Tibial nerve (tissue), 4 donors: ENCODE results near the gene CPXM1.

Experiments
- EP300 ChIP-seq, 2 donors: sonication (generic); formaldehyde crosslinking; IDR thresholded peaks; one replicate each; pipeline ENCODE4 v1.6.1; 2017; ENCODE audit warnings: antibody characterized with exemption in 2 of 2, mild to moderate bottlenecking in 1 of 2
- POLR2A ChIP-seq, 2 donors: fragments of 450-650 bp; IDR thresholded peaks; one replicate each; pipeline ENCODE4 v1.6.1; 2017; ENCODE audit warnings: antibody characterized with exemption in 2 of 2, mild to moderate bottlenecking in 2 of 2, moderate library complexity in 2 of 2
- TF ChIP-seq, protein P1 (sequence below), 5 experiments: fragments of 200-600 bp in 3 of 5; fragments of 450-650 bp in 2 of 5; sonication (generic) in 3 of 5; IDR thresholded peaks; one replicate each; pipeline ENCODE4 v1.5.1; 2016 to 2019; ENCODE audit warnings: antibody characterized with exemption in 5 of 5, mild to moderate bottlenecking in 3 of 5, moderate library complexity in 2 of 5

DNA sequence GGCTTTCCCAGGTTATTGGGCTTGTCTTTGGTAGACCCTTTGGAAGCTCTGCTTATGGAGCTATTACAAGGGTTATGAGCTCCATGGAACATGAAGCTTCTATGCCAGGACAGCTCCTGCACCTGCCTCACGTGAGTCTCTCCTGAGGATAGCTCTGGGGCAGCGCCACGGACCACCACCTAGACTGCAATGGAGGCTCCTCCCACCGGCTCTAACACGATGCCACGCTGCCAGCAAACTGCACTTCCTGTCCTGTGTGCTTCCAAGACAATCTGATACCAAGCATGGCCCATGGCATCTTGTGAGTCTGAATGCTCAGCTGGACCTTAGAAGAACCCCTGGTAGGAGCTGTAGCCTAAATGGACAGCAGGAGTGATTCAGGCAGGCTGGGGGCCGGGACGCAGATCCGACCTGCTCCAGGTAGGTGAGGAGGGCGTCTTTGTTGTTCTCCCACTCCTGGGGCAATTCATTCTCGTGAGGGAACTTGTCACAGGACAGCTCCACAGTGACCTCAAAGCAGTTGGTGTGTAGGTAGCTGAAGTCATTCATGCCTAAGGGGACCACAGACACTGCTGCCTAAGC is 5.5 kb downstream of the CPXM1 start:
- TF ChIP-seq, protein P1, sequence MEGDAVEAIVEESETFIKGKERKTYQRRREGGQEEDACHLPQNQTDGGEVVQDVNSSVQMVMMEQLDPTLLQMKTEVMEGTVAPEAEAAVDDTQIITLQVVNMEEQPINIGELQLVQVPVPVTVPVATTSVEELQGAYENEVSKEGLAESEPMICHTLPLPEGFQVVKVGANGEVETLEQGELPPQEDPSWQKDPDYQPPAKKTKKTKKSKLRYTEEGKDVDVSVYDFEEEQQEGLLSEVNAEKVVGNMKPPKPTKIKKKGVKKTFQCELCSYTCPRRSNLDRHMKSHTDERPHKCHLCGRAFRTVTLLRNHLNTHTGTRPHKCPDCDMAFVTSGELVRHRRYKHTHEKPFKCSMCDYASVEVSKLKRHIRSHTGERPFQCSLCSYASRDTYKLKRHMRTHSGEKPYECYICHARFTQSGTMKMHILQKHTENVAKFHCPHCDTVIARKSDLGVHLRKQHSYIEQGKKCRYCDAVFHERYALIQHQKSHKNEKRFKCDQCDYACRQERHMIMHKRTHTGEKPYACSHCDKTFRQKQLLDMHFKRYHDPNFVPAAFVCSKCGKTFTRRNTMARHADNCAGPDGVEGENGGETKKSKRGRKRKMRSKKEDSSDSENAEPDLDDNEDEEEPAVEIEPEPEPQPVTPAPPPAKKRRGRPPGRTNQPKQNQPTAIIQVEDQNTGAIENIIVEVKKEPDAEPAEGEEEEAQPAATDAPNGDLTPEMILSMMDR (IDR thresholded peaks at IDR 0.05) = no peak
- TF ChIP-seq POLR2A (IDR thresholded peaks at IDR 0.05) (no peak), EP300 (IDR thresholded peaks at IDR 0.05) (no peak)
